Pons (tissue), 1 donor: ENCODE data around the gene SLC5A6.
A peak's percentile ranks its signal among the peaks of the same experiment; 100 is the strongest.
"Not testable (repeated sequence)": the region's sequence is repeated elsewhere in the genome, so short reads cannot be mapped to it uniquely, and the experiment has no call there.

Experiments
- DNase-seq: peaks from one replicate; pipeline ENCODE4 v3.0.0-alpha.2; 2016; ENCODE audit warnings: low spot score

The SLC5A6 gene

GRCh38 chr2:27205206-27205605, 6.9 kb downstream of the SLC5A6 start:
- no peak for DNase-seq

GRCh38 chr2:27204566-27204965, 7.5 kb downstream of the SLC5A6 start:
- DNase-seq, result no peak

GRCh38 chr2:27203741-27204140, 8.3 kb downstream of the SLC5A6 start:
- no peak for DNase-seq

GRCh38 chr2:27202854-27203253, 9.2 kb downstream of the SLC5A6 start:
- no peak for DNase-seq

GRCh38 chr2:27201675-27202074, 10.4 kb downstream of the SLC5A6 start:
- DNase-seq, result no peak

- DNase-seq, result no peak
Measured at GRCh38 chr2:27199241-27199640, 12.8 kb downstream of the SLC5A6 start.

- DNase-seq, result no peak
Measured at GRCh38 chr2:27198627-27199026, 13.4 kb downstream of the SLC5A6 start.

- DNase-seq, result not testable (repeated sequence)
Measured at GRCh38 chr2:27198068-27198467, 14.0 kb downstream of the SLC5A6 start.

- not testable (repeated sequence) for DNase-seq
Measured at GRCh38 chr2:27195799-27196198, 16.3 kb downstream of the SLC5A6 start.

GRCh38 chr2:27194538-27195354, 17.3 kb downstream of the SLC5A6 start:
- no peak for DNase-seq

GRCh38 chr2:27191070-27191829, 20.8 kb downstream of the SLC5A6 start:
- peak; percentile 68 for DNase-seq

- DNase-seq, result no peak
Measured at GRCh38 chr2:27189989-27190388, 22.1 kb downstream of the SLC5A6 start.

- DNase-seq, result no peak
Measured at GRCh38 chr2:27186613-27187345, 25.3 kb downstream of the SLC5A6 start.

- DNase-seq, result peak; percentile 10
Measured at GRCh38 chr2:27185331-27186026, 26.6 kb downstream of the SLC5A6 start.

GRCh38 chr2:27184115-27184514, 28.0 kb downstream of the SLC5A6 start:
- no peak for DNase-seq

GRCh38 chr2:27182346-27182745, 29.7 kb downstream of the SLC5A6 start:
- DNase-seq, result no peak

- no peak for DNase-seq
Measured at GRCh38 chr2:27179344-27180000, 32.6 kb downstream of the SLC5A6 start.

GRCh38 chr2:27178469-27178868, 33.6 kb downstream of the SLC5A6 start:
- no peak for DNase-seq

- DNase-seq, result no peak
Measured at GRCh38 chr2:27177441-27178351, 34.4 kb downstream of the SLC5A6 start.

GRCh38 chr2:27175781-27176180, 36.3 kb downstream of the SLC5A6 start:
- DNase-seq, result not testable (repeated sequence)
